Measurements from ENCODE around the gene HIBADH. TPM values are rescaled to one million over a fixed set of nuclear protein-coding genes. Genes with fewer than 3 reads are reported as not detected.

The HIBADH gene
- total RNA-seq, 1 donor from 2014 or later, result 38.1 TPM

GRCh38 chr7:27567266-27567665 is 95.4 kb downstream of the HIBADH start:
- DNase-seq (ENCODE audit: extremely low spot score in 2 of 2), result no peak
- TF ChIP-seq POLR2AphosphoS5 (IDR thresholded peaks at IDR 0.05; ENCODE audit: insufficient read depth in 1 of 2, low read depth in 1 of 2), result no peak
- no peak for TF ChIP-seq CTCF (IDR thresholded peaks at IDR 0.05)
- no peak for TF ChIP-seq POLR2A (IDR thresholded peaks at IDR 0.05)
- Histone ChIP-seq H3K4me1 (no peaks in the 10 kb centered on the region), H3K36me3 (no peaks in the 10 kb centered on the region), H3K4me3 (no peak overlapping the region), H3K27ac (no peak overlapping the region), H3K27me3 (no peaks in the 10 kb centered on the region), H3K9me3 (no peaks in the 10 kb centered on the region)
- intact Hi-C loops (cut with DNase I), result no loop called here

GRCh38 chr7:27564881-27565482 is 97.7 kb downstream of the HIBADH start:
- no peak for DNase-seq (ENCODE audit: extremely low spot score in 2 of 2)
- TF ChIP-seq POLR2AphosphoS5 (IDR thresholded peaks at IDR 0.05; ENCODE audit: insufficient read depth in 1 of 2, low read depth in 1 of 2), result no peak
- TF ChIP-seq POLR2A (IDR thresholded peaks at IDR 0.05), result no peak
- no peak for TF ChIP-seq CTCF (IDR thresholded peaks at IDR 0.05)
- Histone ChIP-seq H3K4me3 (no peak overlapping the region), H3K27me3 (no peaks in the 10 kb centered on the region), H3K27ac (no peak overlapping the region), H3K4me1 (no peaks in the 10 kb centered on the region), H3K36me3 (no peaks in the 10 kb centered on the region), H3K9me3 (no peaks in the 10 kb centered on the region)
- intact Hi-C loops (cut with DNase I), result no loop called here

- no peaks in the 10 kb centered on the region for H3K27me3 ChIP-seq
- no peak for DNase-seq (ENCODE audit: extremely low spot score in 2 of 2)
- no peaks in the 10 kb centered on the region for H3K9me3 ChIP-seq
- H3K27ac ChIP-seq, result no peak overlapping the region
- no peak overlapping the region for H3K4me3 ChIP-seq
- intact Hi-C loops (cut with DNase I), result no loop called here
- no peak for TF ChIP-seq POLR2AphosphoS5 (IDR thresholded peaks at IDR 0.05; ENCODE audit: insufficient read depth in 1 of 2, low read depth in 1 of 2)
- no peak for TF ChIP-seq CTCF (IDR thresholded peaks at IDR 0.05)
- no peak for TF ChIP-seq POLR2A (IDR thresholded peaks at IDR 0.05)
- H3K4me1 ChIP-seq, result no peaks in the 10 kb centered on the region
- no peaks in the 10 kb centered on the region for H3K36me3 ChIP-seq
Observed at GRCh38 chr7:27560706-27561235, 101.9 kb downstream of the HIBADH start.

GRCh38 chr7:27555670-27556069 is 107.0 kb downstream of the HIBADH start:
- DNase-seq (ENCODE audit: extremely low spot score in 2 of 2), result no peak
- no peak overlapping the region for H3K27ac ChIP-seq
- no peaks in the 10 kb centered on the region for H3K27me3 ChIP-seq
- no peaks in the 10 kb centered on the region for H3K36me3 ChIP-seq
- no peaks in the 10 kb centered on the region for H3K4me1 ChIP-seq
- intact Hi-C loops (cut with DNase I), result no loop called here
- H3K9me3 ChIP-seq, result no peaks in the 10 kb centered on the region
- H3K4me3 ChIP-seq, result no peak overlapping the region
- no peak for TF ChIP-seq POLR2AphosphoS5 (IDR thresholded peaks at IDR 0.05; ENCODE audit: insufficient read depth in 1 of 2, low read depth in 1 of 2)
- no peak for TF ChIP-seq CTCF (IDR thresholded peaks at IDR 0.05)
- no peak for TF ChIP-seq POLR2A (IDR thresholded peaks at IDR 0.05)

GRCh38 chr7:27554826-27555225 is 107.9 kb downstream of the HIBADH start:
- Histone ChIP-seq H3K27me3 (no peaks in the 10 kb centered on the region), H3K36me3 (no peaks in the 10 kb centered on the region), H3K27ac (no peak overlapping the region), H3K4me3 (no peak overlapping the region), H3K9me3 (no peaks in the 10 kb centered on the region), H3K4me1 (no peaks in the 10 kb centered on the region)
- no peak for TF ChIP-seq POLR2A (IDR thresholded peaks at IDR 0.05)
- TF ChIP-seq POLR2AphosphoS5 (IDR thresholded peaks at IDR 0.05; ENCODE audit: insufficient read depth in 1 of 2, low read depth in 1 of 2), result no peak
- no peak for TF ChIP-seq CTCF (IDR thresholded peaks at IDR 0.05)
- DNase-seq (ENCODE audit: extremely low spot score in 2 of 2), result no peak
- intact Hi-C loops (cut with DNase I), result no loop called here

Data from vagina (tissue), 2 donors.